ENCODE data around the gene P2RX2.

The P2RX2 gene

DNA sequence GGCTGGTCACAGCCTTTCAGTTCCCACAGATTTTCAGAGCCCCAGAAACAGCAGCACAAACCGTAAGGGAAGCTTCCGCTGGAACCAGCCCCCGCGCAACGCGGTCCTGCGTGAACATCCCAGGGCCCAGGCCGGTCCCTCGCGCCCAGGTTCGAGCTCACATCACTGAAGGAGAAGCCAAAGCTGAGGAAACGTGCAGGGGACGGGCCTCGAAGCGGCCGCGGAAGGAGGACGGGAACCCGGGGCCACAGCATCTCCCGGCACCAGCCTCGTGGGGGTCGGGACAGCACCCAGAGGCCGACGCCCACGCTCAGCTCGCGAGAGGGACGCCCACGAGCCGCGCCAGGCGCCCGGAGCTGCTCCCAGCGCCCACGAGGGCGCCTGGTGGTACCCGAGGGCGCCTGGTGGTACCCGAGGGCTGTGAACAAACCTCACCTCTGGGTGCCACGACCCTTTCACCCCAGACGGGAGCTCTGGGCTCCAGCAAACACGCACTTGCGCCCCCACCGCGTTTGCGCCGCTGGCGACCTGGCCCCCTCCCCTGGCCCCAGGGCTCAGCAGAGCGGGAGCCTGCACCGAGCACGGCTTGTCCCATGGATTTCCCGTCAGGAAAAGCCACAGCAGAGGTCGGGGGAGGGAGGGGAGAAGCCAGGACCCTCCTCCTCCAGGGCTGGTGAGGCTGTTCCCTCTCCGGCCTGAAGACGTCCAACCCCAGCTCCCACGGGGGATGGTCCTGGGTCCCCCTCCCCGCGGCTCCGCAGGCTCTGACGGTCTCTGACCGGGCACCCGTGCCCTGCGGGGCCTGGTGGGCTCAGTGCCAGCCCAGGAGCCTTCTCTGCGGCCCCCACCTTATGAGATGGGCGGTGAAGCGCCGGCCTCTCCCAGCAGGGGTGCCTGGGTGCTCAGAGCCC is 15.1 kb upstream of the P2RX2 start:
- no peak for DNase-seq (ENCODE audit: low spot score)

DNA sequence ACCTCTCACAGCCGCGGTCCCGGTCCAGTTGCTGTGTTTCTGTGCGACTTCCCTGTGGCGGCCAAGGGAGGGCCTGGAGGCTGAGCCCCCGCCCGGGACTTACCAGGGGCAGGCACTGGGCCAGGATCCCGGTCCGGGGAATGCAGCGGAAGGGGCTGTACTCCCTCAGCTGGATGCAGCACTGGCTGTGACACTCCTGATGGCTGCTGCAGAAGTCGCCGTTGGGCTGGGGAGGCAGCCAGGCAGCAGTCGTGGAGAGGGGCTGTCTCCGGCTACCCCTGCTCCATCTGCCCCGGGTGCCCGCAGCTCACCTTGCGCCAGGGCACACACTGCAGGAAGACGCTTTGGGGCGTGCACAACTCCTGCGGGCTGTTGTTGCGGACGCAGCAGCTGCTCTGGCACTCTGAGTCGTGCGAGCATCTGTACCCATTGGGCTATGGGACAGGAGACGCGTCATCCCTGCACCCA is 14.4 kb upstream of the P2RX2 start:
- no peak for DNase-seq (ENCODE audit: low spot score)

DNA sequence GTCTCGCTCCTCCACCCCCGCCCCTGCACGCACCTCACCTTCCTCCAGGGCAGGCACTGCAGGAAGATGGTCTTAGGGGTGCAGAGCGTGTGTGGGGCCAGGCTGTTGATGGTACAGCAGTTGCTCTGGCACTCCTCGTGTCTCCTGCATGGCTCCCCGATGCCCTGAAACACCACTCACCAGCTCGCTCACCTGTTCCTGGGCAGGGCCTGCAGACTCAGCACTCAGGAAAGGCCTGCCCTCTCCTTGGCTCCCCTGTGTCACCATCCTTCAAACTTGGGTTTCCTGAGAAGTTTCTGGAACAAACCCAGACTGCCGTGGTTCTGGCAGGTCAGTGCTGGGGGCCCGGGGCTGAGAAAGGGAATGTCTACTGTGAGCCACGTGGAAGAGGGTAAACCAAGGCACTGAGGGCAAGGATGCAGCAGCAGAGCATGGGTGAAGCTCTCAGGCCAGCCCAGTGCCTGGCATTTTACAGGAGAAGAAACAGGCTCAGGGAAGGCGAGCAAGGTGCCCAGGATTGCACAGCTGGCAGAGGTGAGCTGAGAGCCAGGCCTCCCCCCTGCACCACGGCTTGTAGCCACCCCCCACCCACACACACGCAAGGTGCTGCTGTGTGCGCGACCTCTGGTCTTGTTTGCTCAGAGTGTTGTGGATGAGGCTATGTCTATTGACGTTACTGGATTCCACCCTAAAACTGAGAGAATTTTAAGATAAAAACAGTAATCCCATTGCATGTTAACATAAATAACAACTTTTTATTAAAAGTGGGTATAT is 13.7 kb upstream of the P2RX2 start:
- no peak for DNase-seq (ENCODE audit: low spot score)

DNA sequence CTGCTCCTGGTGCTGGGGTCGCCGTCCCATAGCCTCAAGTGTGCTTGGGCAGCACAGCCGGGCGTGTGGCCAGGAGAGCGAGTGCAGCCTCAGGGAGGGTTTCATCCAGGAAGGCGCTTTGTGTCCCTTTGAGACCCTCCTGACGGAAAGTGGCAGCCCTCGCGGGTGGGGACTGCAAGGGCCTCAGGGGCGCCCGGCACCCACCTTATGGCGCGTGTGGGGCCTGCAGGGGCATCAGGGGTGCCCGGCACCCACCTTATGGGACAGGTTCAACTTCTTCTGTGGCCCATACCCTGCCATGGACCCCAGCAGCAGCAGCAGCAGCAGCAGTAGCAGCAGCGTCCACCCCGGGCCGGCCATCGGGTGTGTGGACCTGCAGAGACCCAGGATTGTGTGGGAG is 12.7 kb upstream of the P2RX2 start:
- no peak for DNase-seq (ENCODE audit: low spot score)

DNA sequence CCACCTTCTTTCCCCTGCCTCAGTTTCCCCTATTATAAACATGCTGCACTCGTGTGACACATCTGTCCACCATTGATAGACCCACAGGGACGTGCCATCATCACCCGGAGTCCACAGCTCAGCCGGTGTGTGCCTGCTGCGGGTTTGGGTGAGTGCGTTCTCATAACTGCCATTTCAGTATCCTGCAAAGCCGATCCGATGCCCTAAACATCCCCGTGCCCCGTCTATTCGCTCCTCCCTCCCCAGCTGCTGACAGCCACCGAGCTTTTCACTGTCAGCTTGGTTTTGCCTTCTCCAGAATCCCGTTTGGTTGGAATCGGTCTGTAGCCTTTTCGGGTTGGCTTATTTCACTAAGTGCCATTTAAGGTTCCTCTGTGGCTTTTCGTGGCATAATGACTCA is 12.1 kb upstream of the P2RX2 start:
- DNase-seq (ENCODE audit: low spot score) = no peak

DNA sequence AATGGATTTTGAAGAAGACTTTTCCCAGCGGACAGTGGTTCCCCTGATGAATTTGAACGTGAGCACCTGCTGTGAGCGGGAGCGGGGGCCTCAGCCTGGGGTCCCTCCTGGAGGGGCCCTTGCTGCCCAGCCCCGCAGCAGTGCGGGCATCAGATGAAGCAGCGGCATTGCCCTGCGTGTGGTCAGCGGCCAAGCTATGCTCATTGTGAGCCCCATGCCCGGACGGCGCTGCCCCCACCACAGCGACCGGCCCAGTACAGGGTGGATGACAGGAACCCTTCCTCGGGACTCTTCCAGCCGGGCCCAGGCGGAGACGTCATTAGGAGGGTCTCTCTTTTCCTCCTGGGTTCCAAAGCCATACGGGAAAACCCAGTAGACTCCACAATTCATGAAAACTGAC is 11.6 kb upstream of the P2RX2 start:
- no peak for DNase-seq (ENCODE audit: low spot score)

DNA sequence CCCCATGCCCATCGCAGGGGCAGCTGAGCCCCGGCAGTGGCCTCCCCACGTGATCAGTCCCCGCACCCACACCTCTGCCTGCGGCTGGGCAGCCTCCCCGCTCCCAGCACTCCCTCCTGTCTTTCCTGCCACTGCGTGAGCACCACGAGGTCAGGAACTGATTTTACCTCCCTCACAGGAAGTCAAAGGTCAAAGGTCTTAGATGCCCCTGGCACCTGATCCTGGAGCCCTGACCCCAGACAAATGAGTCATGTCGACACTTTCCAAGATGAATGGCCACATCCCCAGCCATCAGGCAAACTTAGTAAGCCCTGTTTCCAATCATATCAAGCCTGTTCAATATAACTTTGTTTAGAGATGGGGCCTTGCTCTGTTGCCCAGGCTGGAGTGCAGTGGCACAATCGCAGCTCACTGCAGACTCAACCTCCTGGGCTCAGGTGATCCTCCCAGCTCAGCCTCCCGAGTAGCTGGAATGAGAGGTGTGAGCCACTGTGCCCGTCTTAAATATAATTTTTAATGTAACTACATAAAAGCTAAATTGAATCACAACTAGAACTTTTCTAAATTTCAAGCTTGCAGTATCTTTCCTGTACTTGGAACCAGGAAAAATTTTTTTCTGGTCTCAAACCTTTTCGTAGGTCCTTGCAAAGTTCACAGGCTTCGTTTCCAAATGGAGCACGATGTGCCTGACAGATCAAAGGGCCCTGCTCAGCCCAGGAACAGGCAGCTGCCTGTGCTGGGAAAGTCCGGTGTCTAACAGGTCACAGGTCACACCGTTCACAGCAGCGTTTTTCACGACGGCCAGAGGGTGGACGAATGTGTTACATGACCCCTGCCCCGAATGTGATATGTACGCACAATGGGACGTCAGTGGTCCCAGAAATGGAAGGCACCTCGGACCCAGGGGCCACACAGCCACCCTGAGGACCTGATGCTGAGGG is 10.1 kb upstream of the P2RX2 start:
- DNase-seq (ENCODE audit: low spot score) = no peak

DNA sequence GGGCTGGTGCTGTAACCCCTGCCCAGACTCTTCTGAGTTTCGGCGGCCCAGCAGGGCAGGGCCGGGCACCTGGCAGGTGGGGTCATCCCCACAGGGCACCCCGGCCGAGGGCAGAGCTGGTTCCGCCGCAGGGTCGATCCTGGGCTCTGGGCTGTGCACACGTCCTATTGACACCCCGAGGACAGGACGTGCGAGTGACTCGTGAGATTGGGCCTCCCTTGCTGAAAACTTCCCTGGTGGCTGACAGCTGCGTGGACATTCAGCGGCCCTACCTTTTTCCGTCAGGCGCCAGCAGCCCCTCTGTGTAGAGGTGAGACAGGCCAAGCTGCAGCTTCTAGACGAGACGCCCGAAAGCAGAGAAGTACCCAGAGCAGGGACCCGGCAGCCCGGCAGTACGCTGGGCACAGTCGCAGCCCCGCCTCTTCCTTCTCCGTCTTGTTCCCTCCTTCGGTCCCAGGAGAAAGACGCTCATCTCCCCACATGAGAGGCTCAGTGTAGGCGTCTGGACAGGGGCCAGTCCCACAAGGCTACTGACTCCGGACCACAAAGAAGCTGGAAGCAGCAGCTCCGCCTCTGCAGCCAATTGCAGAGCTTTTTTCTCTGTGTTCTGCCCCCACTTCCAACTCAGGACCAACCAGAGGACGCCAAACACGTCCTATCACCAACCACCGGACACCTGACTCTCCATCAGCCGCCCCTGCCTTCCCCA is 8.4 kb upstream of the P2RX2 start, which contains the start of gene LRCOL1:
Gene LRCOL1 (minus strand): TSS at position 532 of the 709 bp plus-strand sequence. CDS start 4,331 bp downstream, outside the sequence.
- DNase-seq (ENCODE audit: low spot score) = no peak

DNA sequence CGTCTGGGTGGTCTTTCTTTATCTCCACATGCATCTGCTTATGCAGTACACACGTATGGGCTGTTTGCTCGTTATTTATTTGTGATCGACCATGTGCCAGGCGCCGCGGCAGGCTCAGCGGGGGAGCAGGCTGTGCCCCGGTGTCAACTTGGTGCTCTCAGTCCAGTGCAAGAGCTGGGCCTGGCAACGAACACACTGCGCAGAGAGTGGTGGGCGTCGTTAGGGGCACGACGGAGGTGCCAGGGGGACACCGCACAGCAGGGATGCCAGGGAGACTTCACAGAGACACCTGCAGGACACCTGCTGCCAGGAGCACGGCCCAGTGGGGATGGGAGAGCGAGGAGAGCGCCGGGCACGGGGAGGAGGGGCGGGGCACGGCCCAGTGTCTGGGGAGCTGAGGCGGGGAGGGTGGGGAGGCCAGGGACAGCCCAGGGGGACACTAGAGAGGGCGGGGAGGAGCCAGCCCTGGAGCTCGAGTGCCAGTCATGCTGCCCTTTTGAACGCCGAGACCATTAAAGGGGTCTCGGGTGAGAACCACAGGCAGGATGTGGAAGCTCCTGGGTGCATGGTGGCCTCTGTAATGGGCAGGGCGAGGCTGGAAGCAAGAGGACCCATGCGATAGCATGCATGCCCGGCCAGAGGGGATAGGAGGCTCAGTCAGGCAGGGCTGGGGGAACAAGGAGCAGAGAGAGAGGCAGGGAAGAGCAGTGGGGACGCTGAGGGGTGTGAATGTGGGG is 7.5 kb upstream of the P2RX2 start:
- DNase-seq (ENCODE audit: low spot score) = no peak

DNA sequence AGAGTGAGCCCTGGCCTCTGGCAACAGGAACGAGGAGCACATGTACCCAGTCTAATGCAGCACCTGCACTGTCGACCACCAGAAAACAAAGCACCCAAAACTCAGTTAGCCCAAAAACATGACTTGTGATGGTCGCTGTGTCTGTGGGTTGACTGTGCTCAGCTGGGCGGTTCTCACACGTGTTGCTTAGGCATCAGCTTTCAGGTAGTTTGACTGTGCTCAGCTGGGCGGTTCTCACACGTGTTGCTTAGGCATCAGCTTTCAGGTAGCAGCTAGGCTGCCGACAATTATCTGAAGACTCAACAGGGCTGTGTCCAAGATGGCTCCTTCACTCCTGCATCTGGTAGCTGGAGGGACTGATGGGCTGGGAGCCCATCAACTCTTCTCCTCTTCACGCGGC is 7.0 kb upstream of the P2RX2 start:
- no peak for DNase-seq (ENCODE audit: low spot score)

DNA sequence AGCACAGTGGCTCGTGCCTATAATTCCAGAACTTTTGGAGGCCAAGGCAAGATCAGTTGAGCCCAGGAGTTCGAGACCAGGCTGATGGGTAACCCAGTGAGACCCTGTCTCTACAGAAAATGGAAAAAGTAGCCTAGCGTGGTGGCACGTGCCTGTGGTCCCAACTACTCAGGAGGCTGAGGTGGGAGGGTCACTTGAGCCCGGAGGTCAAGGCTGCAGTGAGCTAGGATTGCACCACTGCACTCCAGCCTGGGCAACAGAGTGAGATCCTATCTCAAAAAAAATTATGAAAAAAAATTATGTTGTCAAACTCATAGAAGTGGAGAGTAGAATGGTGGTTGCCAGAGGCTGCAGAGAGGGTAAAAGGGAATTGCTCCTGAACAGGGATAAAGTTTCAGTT is 4.5 kb upstream of the P2RX2 start:
- DNase-seq (ENCODE audit: low spot score) = no peak

DNA sequence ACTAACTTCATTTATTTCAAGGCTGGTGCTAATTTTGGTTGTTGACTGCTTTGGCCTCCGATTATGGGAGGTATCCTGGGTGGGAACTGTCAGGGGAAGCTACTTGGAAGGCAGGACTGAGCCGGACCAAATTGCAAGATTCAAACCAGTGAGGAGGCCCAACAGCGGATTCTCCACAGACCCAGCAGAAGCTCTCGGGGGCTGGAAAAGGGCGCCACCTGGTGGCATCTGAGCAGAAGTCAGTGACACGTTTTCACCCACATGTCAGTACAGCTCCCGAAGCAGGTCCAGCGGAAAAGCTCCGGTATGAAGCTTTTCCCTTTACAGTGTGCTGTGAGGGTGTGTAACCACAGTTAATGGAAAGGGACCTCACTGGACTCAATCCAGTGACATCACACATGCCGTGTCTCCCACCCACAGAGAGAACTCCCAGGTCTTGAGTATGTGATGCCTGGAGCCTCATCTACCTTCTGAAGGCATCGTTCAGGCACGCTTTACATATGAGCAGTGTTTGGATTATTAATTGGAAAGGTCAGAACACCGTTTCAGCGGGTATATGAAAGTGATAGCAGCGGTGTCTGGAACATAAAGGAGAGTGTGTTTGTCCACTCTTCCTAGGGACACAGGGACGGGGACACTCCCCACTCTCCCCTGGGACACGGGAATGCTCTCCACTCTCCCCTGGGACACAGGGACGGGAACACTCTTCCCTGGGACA is 3.6 kb upstream of the P2RX2 start:
- DNase-seq (ENCODE audit: low spot score) = peak; percentile 77

DNA sequence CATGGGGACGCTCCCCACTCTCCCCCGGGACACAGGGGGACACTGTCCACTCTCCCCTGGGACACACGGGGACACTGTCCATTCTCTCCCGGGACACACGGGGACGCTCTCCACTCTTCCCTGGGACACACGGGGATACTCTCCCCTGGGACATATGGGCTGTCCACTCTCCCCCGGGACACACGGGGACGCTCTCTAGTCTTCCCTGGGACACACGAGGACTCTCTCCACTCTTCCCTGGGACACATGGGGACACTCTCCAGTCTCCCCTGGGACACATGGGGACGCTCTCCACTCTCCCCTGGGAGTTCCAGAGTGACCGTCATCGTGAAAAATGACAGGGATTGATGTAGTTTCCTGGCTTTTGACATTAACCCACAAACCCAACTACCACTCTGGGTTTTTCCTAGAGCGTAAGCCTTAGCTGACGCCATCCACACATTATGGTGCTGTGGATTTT is 3.0 kb upstream of the P2RX2 start:
- no peak for DNase-seq (ENCODE audit: low spot score)

DNA sequence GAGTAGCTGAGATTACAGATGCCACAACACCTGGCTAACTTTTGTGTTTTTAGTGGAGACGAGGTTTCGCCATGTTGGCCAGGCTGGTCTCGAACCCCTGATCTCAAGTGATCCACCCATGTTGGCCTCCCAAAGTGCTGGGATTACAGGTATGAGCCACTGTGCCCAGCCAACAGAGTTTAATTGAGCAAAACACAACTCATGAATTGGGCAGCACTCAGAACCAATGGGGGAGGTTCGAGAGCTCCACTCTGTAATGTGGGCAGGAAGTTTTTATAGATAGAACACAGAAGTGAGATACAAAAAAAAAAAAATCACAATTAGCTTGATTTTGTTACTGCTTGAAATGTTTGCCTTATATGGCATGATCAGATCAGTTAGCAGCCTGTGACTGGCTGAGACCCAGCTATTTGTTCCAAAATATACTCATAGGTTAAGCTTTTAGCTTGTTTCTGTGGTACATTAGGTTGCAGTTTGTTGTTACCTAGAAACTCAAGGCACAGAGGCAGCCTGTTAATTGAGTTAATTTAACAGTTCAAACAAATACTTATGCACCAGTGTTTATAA is 1.4 kb upstream of the P2RX2 start:
- no peak for DNase-seq (ENCODE audit: low spot score)

DNA sequence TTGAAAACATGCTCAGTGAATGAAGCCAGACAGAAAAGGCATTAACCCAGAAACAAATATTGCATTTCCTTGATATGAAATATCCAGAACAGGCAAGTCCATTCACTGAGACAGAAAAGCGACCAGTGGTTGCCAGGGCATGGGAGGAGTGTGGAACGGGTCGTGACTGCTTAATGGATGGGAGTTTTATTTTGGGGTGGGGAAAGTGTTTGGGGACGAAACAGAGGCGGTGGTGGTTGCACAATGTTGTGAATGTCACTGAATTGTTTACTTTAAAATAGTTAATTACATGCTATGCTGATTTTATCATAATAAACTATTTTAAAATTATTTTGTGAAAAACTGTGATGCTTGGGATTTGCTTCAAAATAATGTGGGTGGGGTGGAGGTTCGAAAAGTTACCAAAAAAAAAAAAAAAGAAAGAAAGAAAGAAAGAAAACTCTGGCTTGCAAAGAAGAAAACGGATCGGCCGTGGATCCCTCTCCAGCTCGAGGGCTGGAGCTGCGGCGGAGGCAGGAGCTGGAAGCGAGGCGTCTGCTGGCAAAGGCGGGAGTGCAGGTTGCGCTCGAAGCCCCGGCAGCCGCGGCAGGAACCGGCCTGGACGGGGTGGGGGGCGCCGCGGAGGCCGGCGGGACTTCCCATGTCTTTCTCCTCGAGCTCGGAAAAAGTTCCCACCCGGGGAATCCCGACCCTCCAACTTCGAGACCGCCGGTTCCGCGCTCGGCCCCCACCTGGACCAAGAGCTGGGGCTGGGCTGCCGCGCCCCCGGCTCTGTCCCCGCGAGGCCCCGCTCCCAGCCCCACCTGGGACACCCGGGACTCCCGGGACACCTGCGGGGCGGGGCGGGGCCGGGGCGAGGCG is 524 bp upstream of the P2RX2 start:
- DNase-seq (ENCODE audit: low spot score) = no peak

DNA sequence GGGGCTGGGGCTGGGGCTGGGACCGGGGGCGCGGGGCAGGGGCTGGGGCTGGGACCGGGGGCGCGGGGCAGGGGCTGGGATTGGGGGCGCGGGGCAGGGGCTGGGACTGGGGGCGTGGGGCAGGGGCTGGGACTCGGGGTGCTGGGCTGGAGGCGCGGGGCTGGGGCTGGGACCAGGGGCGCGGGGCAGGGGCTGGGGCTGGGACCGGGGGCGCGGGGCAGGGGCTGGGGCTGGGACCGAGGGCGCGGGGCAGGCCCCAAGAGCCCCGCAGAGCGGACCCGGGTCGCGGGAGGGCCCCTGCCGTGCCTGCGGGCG is 452 bp downstream of the P2RX2 start:
- DNase-seq (ENCODE audit: low spot score) = no peak

DNA sequence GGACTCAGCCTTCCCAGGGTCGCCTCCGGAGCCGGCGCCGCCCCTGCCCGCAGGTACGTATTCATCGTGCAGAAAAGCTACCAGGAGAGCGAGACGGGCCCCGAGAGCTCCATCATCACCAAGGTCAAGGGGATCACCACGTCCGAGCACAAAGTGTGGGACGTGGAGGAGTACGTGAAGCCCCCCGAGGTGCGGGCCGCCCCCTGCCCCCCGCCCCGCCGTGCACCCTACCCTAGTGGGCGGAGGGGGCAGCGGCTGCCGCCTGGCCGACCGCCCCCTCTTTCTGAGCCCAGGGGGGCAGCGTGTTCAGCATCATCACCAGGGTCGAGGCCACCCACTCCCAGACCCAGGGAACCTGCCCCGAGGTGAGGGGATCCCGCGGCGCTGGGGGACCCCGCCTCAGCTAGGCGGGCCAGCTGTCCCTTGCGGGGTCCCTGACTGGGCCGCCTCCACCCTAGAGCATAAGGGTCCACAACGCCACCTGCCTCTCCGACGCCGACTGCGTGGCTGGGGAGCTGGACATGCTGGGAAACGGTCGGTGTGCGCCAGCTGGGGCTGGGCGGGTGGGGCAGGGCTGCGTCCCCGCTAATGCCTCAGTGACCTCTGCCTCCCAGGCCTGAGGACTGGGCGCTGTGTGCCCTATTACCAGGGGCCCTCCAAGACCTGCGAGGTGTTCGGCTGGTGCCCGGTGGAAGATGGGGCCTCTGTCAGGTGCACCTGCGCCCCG is 973 bp downstream of the P2RX2 start:
- DNase-seq (ENCODE audit: low spot score) = no peak

Data from activated CD4-positive, alpha-beta T cell treated with anti-CD3 and anti-CD28 coated beads, Interleukin-2, Interleukin-4, amounts not matched to agents 100 ng/mL and 50 ng/mL, durations not matched to agents 16 hours and 8 hours (primary cell).